ENCODE results near the gene HNF1A.
"Not testable (repeated sequence)": the region's sequence is repeated elsewhere in the genome, so short reads cannot be mapped to it uniquely, and the experiment has no call there.

HNF1A gene

GRCh38 chr12:120978296-120979219, at the start of gene HNF1A:
Gene HNF1A (plus strand): TSS chr12:120978543. CDS start chr12:120978769, 226 bp downstream.
- DNase-seq (ENCODE audit: low spot score), result no peak
- no peak for FAIRE-seq

- DNase-seq (ENCODE audit: low spot score) (no peak), FAIRE-seq (no peak)
Observed at GRCh38 chr12:120928864-120929652, 49.3 kb upstream of the HNF1A start.

- DNase-seq (ENCODE audit: low spot score) (no peak), FAIRE-seq (no peak)
Observed at GRCh38 chr12:120930032-120930431, 48.3 kb upstream of the HNF1A start.

GRCh38 chr12:120932058-120932457, 46.3 kb upstream of the HNF1A start:
- DNase-seq (ENCODE audit: low spot score), result no peak
- no peak for FAIRE-seq

GRCh38 chr12:120932956-120933526, 45.3 kb upstream of the HNF1A start:
- DNase-seq (ENCODE audit: low spot score) (no peak), FAIRE-seq (no peak)

- DNase-seq (ENCODE audit: low spot score), result no peak
- FAIRE-seq, result no peak
Observed at GRCh38 chr12:120933786-120934185, 44.6 kb upstream of the HNF1A start.

- FAIRE-seq (no peak), DNase-seq (ENCODE audit: low spot score) (no peak)
Observed at GRCh38 chr12:120936197-120936596, 42.1 kb upstream of the HNF1A start.

- FAIRE-seq (no peak), DNase-seq (ENCODE audit: low spot score) (no peak)
Observed at GRCh38 chr12:120938496-120938895, 39.8 kb upstream of the HNF1A start.

GRCh38 chr12:120939523-120939922, 38.8 kb upstream of the HNF1A start:
- FAIRE-seq (no peak), DNase-seq (ENCODE audit: low spot score) (no peak)

- DNase-seq (ENCODE audit: low spot score) (no peak), FAIRE-seq (no peak)
Observed at GRCh38 chr12:120940006-120940405, 38.3 kb upstream of the HNF1A start.

GRCh38 chr12:120940799-120941198, 37.5 kb upstream of the HNF1A start:
- DNase-seq (ENCODE audit: low spot score) (peak; percentile 92), FAIRE-seq (peak; percentile 85)

- FAIRE-seq (no peak), DNase-seq (ENCODE audit: low spot score) (no peak)
Observed at GRCh38 chr12:120941412-120941811, 36.9 kb upstream of the HNF1A start.

- DNase-seq (ENCODE audit: low spot score) (no peak), FAIRE-seq (no peak)
Observed at GRCh38 chr12:120941846-120942405, 36.4 kb upstream of the HNF1A start.

- no peak for DNase-seq (ENCODE audit: low spot score)
- no peak for FAIRE-seq
Observed at GRCh38 chr12:120943482-120943881, 34.9 kb upstream of the HNF1A start.

- DNase-seq (ENCODE audit: low spot score), result peak; percentile 11
- FAIRE-seq, result no peak
Observed at GRCh38 chr12:120944645-120945217, 33.6 kb upstream of the HNF1A start.

GRCh38 chr12:120945516-120945915, 32.8 kb upstream of the HNF1A start:
- DNase-seq (ENCODE audit: low spot score); FAIRE-seq: not testable (repeated sequence)

- FAIRE-seq; DNase-seq (ENCODE audit: low spot score): not testable (repeated sequence)
Observed at GRCh38 chr12:120950260-120950799, 28.0 kb upstream of the HNF1A start.

GRCh38 chr12:120950807-120951206, 27.5 kb upstream of the HNF1A start:
- DNase-seq (ENCODE audit: low spot score) (no peak), FAIRE-seq (no peak)

- no peak for FAIRE-seq
Observed at GRCh38 chr12:120955232-120955631, 23.1 kb upstream of the HNF1A start.

GRCh38 chr12:120956579-120957300, 21.6 kb upstream of the HNF1A start:
- FAIRE-seq (no peak), DNase-seq (ENCODE audit: low spot score) (no peak)

More at GRCh38 chr12:120955232-120955631, 23.1 kb upstream of the HNF1A start:
- no peak for DNase-seq (ENCODE audit: low spot score)

Measured in RCC 7860 (cell line).